ENCODE measurements around the gene ERRFI1. TPM values are rescaled to one million over a fixed set of nuclear protein-coding genes. Genes with fewer than 3 reads are reported as not detected.
A peak's percentile ranks its signal among the peaks of the same experiment; 100 is the strongest.

ERRFI1 gene
- total RNA-seq, 1 experiment from 2014 or later: 44.6 TPM

DNA sequence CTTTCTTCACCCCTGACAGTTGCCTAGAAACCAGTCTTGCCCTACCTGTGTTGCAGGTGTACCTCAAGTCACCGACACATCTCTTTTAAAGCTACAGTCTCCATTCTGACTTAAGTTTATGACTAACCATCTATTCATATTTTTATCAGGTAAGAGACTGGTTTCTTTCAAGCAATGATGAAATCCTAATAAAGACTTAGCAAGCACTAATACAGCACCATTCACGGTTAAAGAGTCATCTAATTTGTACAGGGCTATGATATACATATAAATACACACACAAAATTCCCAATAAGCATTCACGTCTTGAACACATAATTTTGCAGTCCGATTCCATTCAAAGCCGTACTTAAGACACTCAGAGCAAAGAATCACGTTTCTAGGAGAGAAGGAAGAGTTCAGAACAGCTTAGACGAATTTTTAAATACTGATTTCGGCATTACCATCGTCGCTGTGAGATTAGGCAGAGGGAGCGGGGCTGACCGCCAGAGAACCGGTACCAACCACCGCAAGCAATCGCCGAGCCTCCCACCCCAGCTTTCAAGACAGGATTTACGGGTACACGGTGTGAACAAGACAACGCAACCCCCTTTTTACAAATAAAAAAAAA lies 943 bp downstream of the ERRFI1 start (continued):
- TF ChIP-seq ATF6 (CRISPR knock-in tag; IDR thresholded peaks at IDR 0.05) (no peak), ZNF263 (CRISPR knock-in tag; IDR thresholded peaks at IDR 0.05; ENCODE audit: low read depth) (no peak), JUN (CRISPR knock-in tag; IDR thresholded peaks at IDR 0.05) (no peak), ZNF232 (CRISPR knock-in tag; IDR thresholded peaks at IDR 0.05) (no peak), SMAD4 (CRISPR knock-in tag; IDR thresholded peaks at IDR 0.05) (no peak), TCF7 (CRISPR knock-in tag; IDR thresholded peaks at IDR 0.05; ENCODE audit: low read depth) (no peak), KAT7 (CRISPR knock-in tag; IDR thresholded peaks at IDR 0.05; ENCODE audit: borderline replicate concordance) (no peak), ZBTB21 (CRISPR knock-in tag; IDR thresholded peaks at IDR 0.05; ENCODE audit: borderline replicate concordance) (no peak), JAZF1 (CRISPR knock-in tag; IDR thresholded peaks at IDR 0.05) (no peak), SP1 (CRISPR knock-in tag; conservative IDR thresholded peaks at IDR 0.05) (no peak), SMAD3 (CRISPR knock-in tag; IDR thresholded peaks at IDR 0.05; ENCODE audit: borderline replicate concordance) (no peak), FOXK1 (CRISPR knock-in tag; IDR thresholded peaks at IDR 0.05) (no peak), NR1H2 (CRISPR knock-in tag; IDR thresholded peaks at IDR 0.05) (no peak)
- TF ChIP-seq, protein P1, sequence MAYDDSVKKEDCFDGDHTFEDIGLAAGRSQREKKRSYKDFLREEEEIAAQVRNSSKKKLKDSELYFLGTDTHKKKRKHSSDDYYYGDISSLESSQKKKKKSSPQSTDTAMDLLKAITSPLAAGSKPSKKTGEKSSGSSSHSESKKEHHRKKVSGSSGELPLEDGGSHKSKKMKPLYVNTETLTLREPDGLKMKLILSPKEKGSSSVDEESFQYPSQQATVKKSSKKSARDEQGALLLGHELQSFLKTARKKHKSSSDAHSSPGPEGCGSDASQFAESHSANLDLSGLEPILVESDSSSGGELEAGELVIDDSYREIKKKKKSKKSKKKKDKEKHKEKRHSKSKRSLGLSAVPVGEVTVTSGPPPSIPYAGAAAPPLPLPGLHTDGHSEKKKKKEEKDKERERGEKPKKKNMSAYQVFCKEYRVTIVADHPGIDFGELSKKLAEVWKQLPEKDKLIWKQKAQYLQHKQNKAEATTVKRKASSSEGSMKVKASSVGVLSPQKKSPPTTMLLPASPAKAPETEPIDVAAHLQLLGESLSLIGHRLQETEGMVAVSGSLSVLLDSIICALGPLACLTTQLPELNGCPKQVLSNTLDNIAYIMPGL (CRISPR knock-in tag; IDR thresholded peaks at IDR 0.05): no peak
- TF ChIP-seq, protein P2, sequence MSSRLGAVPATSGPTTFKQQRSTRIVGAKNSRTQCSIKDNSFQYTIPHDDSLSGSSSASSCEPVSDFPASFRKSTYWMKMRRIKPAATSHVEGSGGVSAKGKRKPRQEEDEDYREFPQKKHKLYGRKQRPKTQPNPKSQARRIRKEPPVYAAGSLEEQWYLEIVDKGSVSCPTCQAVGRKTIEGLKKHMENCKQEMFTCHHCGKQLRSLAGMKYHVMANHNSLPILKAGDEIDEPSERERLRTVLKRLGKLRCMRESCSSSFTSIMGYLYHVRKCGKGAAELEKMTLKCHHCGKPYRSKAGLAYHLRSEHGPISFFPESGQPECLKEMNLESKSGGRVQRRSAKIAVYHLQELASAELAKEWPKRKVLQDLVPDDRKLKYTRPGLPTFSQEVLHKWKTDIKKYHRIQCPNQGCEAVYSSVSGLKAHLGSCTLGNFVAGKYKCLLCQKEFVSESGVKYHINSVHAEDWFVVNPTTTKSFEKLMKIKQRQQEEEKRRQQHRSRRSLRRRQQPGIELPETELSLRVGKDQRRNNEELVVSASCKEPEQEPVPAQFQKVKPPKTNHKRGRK (CRISPR knock-in tag; IDR thresholded peaks at IDR 0.05; ENCODE audit: borderline replicate concordance): no peak

- ATAC-seq (no peak), DNase-seq (ENCODE audit: low spot score) (no peak)
- Mint-ChIP-seq H3K27me3 (ENCODE audit: low read depth) (peaks cover 7% of the 10 kb centered on the region), H3K27ac (no peak overlapping the region), H3K36me3 (peaks cover 4% of the 10 kb centered on the region; the same call in 1 of the 2 replicates), H3K9me3 (no peaks in the 10 kb centered on the region), H3K4me3 (peak overlapping the region; percentile 88), H3K4me1 (peaks cover 79% of the 10 kb centered on the region)
- CTCF ChIA-PET: interaction anchor here (0.9 to 7.0 kb wide), 3 partner anchors 9 to 290 kb away, joined by 3 to 37 read pairs (median 6); no protein-coding TSS in a partner anchor
- POLR2A ChIA-PET: no interaction called here
- TF ChIP-seq KAT7 (CRISPR knock-in tag; IDR thresholded peaks at IDR 0.05; ENCODE audit: borderline replicate concordance) (no peak), ELF4 (CRISPR knock-in tag; IDR thresholded peaks at IDR 0.05; ENCODE audit: low read depth) (no peak), ZNF671 (CRISPR knock-in tag; IDR thresholded peaks at IDR 0.05) (no peak), NR1H2 (CRISPR knock-in tag; IDR thresholded peaks at IDR 0.05) (no peak), OVOL2 (CRISPR knock-in tag; IDR thresholded peaks at IDR 0.05; ENCODE audit: borderline replicate concordance) (no peak), JAZF1 (CRISPR knock-in tag; IDR thresholded peaks at IDR 0.05) (no peak), ESRRA (CRISPR knock-in tag; IDR thresholded peaks at IDR 0.05; ENCODE audit: borderline replicate concordance) (no peak), ZNF263 (CRISPR knock-in tag; IDR thresholded peaks at IDR 0.05; ENCODE audit: low read depth) (no peak)
- TF ChIP-seq, protein P3, sequence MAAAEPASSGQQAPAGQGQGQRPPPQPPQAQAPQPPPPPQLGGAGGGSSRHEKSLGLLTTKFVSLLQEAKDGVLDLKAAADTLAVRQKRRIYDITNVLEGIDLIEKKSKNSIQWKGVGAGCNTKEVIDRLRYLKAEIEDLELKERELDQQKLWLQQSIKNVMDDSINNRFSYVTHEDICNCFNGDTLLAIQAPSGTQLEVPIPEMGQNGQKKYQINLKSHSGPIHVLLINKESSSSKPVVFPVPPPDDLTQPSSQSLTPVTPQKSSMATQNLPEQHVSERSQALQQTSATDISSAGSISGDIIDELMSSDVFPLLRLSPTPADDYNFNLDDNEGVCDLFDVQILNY (CRISPR knock-in tag; IDR thresholded peaks at IDR 0.05): no peak
- TF ChIP-seq, protein P4, sequence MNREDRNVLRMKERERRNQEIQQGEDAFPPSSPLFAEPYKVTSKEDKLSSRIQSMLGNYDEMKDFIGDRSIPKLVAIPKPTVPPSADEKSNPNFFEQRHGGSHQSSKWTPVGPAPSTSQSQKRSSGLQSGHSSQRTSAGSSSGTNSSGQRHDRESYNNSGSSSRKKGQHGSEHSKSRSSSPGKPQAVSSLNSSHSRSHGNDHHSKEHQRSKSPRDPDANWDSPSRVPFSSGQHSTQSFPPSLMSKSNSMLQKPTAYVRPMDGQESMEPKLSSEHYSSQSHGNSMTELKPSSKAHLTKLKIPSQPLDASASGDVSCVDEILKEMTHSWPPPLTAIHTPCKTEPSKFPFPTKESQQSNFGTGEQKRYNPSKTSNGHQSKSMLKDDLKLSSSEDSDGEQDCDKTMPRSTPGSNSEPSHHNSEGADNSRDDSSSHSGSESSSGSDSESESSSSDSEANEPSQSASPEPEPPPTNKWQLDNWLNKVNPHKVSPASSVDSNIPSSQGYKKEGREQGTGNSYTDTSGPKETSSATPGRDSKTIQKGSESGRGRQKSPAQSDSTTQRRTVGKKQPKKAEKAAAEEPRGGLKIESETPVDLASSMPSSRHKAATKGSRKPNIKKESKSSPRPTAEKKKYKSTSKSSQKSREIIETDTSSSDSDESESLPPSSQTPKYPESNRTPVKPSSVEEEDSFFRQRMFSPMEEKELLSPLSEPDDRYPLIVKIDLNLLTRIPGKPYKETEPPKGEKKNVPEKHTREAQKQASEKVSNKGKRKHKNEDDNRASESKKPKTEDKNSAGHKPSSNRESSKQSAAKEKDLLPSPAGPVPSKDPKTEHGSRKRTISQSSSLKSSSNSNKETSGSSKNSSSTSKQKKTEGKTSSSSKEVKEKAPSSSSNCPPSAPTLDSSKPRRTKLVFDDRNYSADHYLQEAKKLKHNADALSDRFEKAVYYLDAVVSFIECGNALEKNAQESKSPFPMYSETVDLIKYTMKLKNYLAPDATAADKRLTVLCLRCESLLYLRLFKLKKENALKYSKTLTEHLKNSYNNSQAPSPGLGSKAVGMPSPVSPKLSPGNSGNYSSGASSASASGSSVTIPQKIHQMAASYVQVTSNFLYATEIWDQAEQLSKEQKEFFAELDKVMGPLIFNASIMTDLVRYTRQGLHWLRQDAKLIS (CRISPR knock-in tag; IDR thresholded peaks at IDR 0.05; ENCODE audit: borderline replicate concordance): no peak
- TF ChIP-seq, protein P1 (CRISPR knock-in tag; IDR thresholded peaks at IDR 0.05): no peak
- TF ChIP-seq, protein P5, sequence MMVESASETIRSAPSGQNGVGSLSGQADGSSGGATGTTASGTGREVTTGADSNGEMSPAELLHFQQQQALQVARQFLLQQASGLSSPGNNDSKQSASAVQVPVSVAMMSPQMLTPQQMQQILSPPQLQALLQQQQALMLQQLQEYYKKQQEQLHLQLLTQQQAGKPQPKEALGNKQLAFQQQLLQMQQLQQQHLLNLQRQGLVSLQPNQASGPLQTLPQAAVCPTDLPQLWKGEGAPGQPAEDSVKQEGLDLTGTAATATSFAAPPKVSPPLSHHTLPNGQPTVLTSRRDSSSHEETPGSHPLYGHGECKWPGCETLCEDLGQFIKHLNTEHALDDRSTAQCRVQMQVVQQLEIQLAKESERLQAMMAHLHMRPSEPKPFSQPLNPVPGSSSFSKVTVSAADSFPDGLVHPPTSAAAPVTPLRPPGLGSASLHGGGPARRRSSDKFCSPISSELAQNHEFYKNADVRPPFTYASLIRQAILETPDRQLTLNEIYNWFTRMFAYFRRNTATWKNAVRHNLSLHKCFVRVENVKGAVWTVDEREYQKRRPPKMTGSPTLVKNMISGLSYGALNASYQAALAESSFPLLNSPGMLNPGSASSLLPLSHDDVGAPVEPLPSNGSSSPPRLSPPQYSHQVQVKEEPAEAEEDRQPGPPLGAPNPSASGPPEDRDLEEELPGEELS (CRISPR knock-in tag; IDR thresholded peaks at IDR 0.05): no peak
Measured at GRCh38 chr1:8024329-8024728, 1.8 kb downstream of the ERRFI1 start.

All from WTC11 (cell line).